Activated naive CD8-positive, alpha-beta T cell treated with anti-CD3 and anti-CD28 coated beads, Interleukin-2, amount 50 U/mL, for 24 hours (primary cell): ENCODE measurements around the gene GCK.

Source experiments
- ATAC-seq: fragments of 150-1000 bp; cut with Tn5 transposase; one replicate; pipeline ENCODE4 v1.10.0; 2021
- DNase-seq: peaks from one replicate; pipeline ENCODE4 v3.0.0; 2021
- H3K27ac Mint-ChIP-seq: one replicate; pipeline ENCODE4 v1.8.0; 2021; ENCODE audit warnings: mild to moderate bottlenecking, mixed read lengths
- H3K27me3 Mint-ChIP-seq: one replicate; pipeline ENCODE4 v1.8.0; 2021; ENCODE audit warnings: mixed read lengths
- H3K36me3 Mint-ChIP-seq: one replicate; pipeline ENCODE4 v1.8.0; 2021; ENCODE audit warnings: low read depth, mixed read lengths
- H3K4me1 Mint-ChIP-seq: one replicate; pipeline ENCODE4 v1.8.0; 2021; ENCODE audit warnings: mixed read lengths
- H3K4me3 Mint-ChIP-seq: one replicate; pipeline ENCODE4 v1.8.0; 2021; ENCODE audit warnings: mild to moderate bottlenecking, moderate library complexity, mixed read lengths
- H3K9me3 Mint-ChIP-seq: one replicate; pipeline ENCODE4 v1.8.0; 2021; ENCODE audit warnings: mixed read lengths

Gene GCK

GRCh38 chr7:44111761-44112160 is 77.5 kb downstream of the GCK start:
- Mint-ChIP-seq H3K36me3 (peaks cover 7% of the 10 kb centered on the region), H3K4me3 (no peak overlapping the region), H3K4me1 (no peaks in the 10 kb centered on the region), H3K9me3 (no peaks in the 10 kb centered on the region), H3K27me3 (no peaks in the 10 kb centered on the region), H3K27ac (no peak overlapping the region)
- no peak for ATAC-seq
- DNase-seq, result no peak

GRCh38 chr7:44110719-44111635 is 78.3 kb downstream of the GCK start:
- no peaks in the 10 kb centered on the region for H3K9me3 Mint-ChIP-seq
- no peaks in the 10 kb centered on the region for H3K27me3 Mint-ChIP-seq
- peaks cover 5% of the 10 kb centered on the region for H3K4me1 Mint-ChIP-seq
- DNase-seq (no peak), ATAC-seq (no peak)
- peaks cover 7% of the 10 kb centered on the region for H3K36me3 Mint-ChIP-seq
- no peak overlapping the region for H3K27ac Mint-ChIP-seq
- H3K4me3 Mint-ChIP-seq, result no peak overlapping the region

- no peaks in the 10 kb centered on the region for H3K27me3 Mint-ChIP-seq
- H3K27ac Mint-ChIP-seq, result no peak overlapping the region
- DNase-seq (no peak), ATAC-seq (no peak)
- H3K9me3 Mint-ChIP-seq, result no peaks in the 10 kb centered on the region
- no peak overlapping the region for H3K4me3 Mint-ChIP-seq
- peaks cover 7% of the 10 kb centered on the region for H3K36me3 Mint-ChIP-seq
- H3K4me1 Mint-ChIP-seq, result peaks cover 15% of the 10 kb centered on the region
Measured at GRCh38 chr7:44109991-44110390, 79.2 kb downstream of the GCK start.

DNA sequence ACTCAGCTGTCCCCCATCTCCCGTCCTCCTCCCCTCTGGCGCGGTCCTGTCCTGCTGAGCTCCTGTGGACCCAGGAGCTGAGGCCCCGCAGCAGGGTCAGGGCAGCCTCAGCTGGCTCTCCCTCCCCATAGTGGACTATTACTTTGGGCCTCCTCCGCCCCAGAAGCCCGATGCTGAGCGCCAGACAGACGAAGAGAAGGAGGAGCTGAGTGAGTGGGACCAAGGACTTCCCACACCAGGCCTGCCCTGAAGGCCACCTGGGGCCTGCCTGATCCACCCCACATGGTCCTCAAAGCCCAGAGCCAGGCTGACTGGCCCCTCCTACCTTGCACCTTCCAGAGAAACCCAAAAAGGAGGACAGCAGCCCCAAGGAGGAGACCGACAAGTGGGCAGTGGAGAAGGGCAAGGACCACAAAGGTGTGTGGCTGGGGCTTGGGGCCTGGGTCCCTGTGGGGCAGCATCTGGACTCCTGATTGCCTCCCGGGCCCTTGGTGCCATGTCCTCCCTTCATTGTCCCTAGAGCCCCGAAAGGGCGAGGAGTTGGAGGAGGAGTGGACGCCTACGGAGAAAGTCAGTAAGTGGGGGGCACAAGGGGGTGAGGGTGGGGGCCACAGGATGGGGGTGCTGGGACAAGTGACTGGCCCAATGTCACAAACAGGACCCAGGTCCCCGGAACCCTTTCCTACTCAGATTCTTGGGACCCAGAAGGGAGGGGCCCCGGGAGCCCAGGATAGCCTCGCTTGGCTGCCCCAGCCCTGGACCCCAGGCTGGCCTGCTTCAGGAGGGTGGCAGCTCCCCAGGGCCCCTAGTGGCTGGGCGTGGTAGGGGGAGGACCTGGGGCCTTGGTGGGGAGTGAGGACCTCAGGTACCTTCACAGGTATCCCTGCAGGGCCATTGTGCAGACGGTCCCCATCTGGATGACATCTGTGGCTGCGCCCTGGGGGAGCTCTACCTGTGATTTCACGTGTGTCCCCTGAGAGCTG is 80.2 kb downstream of the GCK start:
- H3K9me3 Mint-ChIP-seq, result no peaks in the 10 kb centered on the region
- no peak overlapping the region for H3K27ac Mint-ChIP-seq
- ATAC-seq (no peak), DNase-seq (no peak)
- no peaks in the 10 kb centered on the region for H3K27me3 Mint-ChIP-seq
- no peak overlapping the region for H3K4me3 Mint-ChIP-seq
- H3K4me1 Mint-ChIP-seq, result peaks cover 15% of the 10 kb centered on the region
- H3K36me3 Mint-ChIP-seq, result peaks cover 2% of the 10 kb centered on the region

DNA sequence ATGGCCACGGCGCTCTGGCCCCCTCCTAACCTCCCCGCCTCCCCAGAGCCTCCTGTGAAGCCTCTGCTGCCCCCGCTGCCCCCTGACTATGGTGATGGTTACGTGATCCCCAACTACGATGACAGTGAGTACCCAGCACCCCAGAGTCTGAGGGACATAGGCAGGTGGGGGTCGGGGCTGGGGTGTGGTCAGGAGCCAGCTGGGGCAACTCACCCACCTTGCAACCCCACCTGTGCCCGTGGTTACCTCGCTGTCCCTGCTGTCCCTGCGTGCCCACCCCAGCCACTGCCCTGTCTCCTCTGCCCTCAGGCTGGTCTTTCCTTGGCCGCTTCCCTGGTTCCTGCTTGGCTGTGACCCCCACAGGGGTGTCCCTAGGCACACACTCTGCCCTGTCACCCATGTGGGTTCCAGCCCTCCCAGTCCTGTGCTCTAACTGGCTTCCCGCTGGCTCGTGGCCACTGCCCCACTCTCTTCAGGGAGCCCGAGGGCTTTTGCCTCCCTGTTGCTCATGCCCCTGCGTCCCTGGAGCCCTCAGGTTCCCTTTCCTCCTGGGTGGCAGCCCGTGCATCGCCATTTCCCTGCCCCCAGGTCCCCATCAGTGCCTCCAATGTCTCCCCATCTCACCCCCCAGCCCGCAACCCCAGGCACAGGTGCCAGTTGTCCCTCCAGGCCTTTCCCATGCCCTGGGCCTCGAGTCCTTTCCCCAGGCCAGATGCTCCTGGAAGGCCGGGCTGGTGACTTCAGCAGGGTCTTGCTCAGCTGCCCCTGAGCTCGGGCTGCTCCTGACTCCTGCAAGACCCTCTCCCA is 81.1 kb downstream of the GCK start:
- H3K4me3 Mint-ChIP-seq, result no peak overlapping the region
- peaks cover 15% of the 10 kb centered on the region for H3K4me1 Mint-ChIP-seq
- DNase-seq (no peak), ATAC-seq (no peak)
- H3K36me3 Mint-ChIP-seq, result peaks cover 2% of the 10 kb centered on the region
- no peak overlapping the region for H3K27ac Mint-ChIP-seq
- peaks cover 4% of the 10 kb centered on the region for H3K27me3 Mint-ChIP-seq
- no peaks in the 10 kb centered on the region for H3K9me3 Mint-ChIP-seq

DNA sequence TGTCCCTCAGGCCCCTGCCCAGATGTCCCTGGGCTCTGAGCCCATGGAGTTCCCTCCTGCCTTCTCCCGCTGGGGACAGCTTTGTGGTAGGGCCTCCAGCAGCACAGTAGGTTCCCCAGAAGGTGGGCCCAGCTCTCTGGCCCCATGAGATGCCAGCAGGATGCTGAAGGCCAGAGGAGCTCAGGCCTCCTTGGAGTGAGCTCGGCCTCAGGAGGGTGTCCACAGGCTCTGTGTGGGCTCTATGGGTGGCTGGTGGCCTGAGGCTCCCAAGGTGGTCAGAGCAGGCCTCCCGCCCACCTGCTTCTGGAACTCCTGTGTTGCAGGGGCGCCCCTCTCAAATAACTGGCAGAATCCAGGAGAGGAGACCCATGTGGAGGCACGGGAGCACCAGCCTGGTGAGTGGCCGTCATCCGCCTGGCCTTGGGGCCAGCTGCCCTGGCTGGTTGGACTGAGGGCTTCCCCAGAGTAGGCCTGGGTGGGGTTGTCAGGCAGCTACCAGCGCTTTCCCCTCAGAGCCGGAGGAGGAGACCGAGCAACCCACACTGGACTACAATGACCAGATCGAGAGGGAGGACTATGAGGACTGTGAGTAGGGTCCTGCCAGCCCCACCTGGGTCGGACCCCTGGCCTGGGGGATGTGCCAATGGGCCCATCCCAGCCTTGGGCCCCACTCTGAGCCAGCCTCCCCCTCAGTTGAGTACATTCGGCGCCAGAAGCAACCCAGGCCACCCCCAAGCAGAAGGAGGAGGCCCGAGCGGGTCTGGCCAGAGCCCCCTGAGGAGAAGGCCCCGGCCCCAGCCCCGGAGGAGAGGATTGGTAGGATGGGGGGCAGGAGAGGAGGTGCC is 81.9 kb downstream of the GCK start:
- H3K4me3 Mint-ChIP-seq, result no peak overlapping the region
- ATAC-seq (no peak), DNase-seq (no peak)
- peaks cover 15% of the 10 kb centered on the region for H3K4me1 Mint-ChIP-seq
- no peak overlapping the region for H3K27ac Mint-ChIP-seq
- H3K9me3 Mint-ChIP-seq, result no peaks in the 10 kb centered on the region
- H3K27me3 Mint-ChIP-seq, result peaks cover 6% of the 10 kb centered on the region
- H3K36me3 Mint-ChIP-seq, result peaks cover 2% of the 10 kb centered on the region

- Mint-ChIP-seq H3K4me3 (no peak overlapping the region), H3K36me3 (no peaks in the 10 kb centered on the region), H3K27ac (no peak overlapping the region), H3K4me1 (peaks cover 17% of the 10 kb centered on the region), H3K27me3 (peaks cover 6% of the 10 kb centered on the region), H3K9me3 (no peaks in the 10 kb centered on the region)
- ATAC-seq (no peak), DNase-seq (no peak)
Measured at GRCh38 chr7:44106311-44107065, 82.8 kb downstream of the GCK start.

DNA sequence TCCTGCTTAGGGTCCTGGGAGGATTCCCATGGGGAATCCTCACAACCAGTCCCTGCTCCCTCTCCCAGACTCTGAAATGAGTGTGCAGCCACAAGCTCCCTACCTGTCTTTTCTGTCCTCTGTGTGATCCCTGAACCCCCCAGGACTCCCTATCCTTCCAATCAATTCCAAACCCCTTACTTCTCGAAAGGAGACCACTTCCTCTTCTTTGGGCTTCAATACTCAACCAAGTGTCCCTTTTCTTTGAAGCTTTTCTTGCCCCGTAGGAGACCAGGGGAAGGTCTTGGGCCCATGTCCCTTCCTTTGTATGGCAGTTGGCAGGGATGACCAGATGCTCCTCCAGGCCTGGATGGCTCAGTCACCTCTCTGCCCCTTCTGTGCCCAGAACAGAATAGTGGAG is 83.4 kb downstream of the GCK start:
- H3K27me3 Mint-ChIP-seq, result peaks cover 6% of the 10 kb centered on the region
- no peaks in the 10 kb centered on the region for H3K36me3 Mint-ChIP-seq
- no peak overlapping the region for H3K27ac Mint-ChIP-seq
- peaks cover 17% of the 10 kb centered on the region for H3K4me1 Mint-ChIP-seq
- DNase-seq (no peak), ATAC-seq (no peak)
- peak overlapping the region; percentile 81 for H3K4me3 Mint-ChIP-seq
- H3K9me3 Mint-ChIP-seq, result no peaks in the 10 kb centered on the region

DNA sequence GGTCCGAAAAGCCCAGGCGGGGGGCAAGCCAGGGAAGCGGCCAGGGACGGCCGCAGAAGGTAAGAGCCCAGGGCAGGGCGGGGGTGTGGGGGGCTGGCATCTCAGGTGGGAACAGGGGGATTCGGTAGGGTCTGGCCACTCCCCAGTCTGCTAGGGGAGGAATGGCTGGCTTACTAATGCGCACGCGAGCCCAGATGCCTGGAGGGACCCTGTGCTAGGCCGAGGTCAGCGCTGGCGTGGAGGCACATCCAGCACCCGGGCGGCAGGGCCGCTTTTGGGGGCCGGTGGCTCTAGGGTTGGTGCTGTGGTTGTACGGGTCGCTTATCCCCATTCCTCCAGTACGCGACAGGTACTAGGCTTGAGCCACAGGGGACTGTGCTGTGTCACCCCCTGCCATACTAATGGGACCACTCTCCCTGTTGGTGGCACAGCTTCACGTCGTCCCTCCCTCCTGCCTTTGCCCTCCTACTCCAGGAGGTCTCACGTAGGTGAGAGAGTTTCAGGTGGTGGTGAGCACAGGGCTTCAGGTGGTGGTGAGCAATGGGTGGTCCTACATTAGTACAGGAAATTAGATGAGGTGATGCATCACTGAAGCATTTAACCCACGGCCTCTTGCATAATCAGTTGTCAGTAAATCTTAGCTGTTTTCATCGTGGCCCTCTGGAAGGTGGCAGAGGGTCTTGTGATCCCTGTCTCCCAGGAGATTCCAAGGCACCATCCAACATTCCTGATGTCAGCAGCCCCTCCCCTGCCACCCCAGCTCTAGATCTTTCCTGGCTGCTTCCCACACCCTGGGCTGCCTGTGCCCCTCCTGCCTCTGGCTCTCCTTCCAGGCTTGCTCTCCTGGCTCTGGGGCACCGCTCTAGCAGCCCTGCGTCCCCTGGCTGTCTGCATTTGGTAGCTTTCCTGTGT is 84.1 kb downstream of the GCK start:
- ATAC-seq (peak; percentile 42), DNase-seq (no peak)
- H3K27me3 Mint-ChIP-seq, result peaks cover 6% of the 10 kb centered on the region
- no peaks in the 10 kb centered on the region for H3K9me3 Mint-ChIP-seq
- H3K4me3 Mint-ChIP-seq, result peak overlapping the region; percentile 81
- no peaks in the 10 kb centered on the region for H3K36me3 Mint-ChIP-seq
- peaks cover 20% of the 10 kb centered on the region for H3K4me1 Mint-ChIP-seq
- H3K27ac Mint-ChIP-seq, result peak overlapping the region; percentile 52

DNA sequence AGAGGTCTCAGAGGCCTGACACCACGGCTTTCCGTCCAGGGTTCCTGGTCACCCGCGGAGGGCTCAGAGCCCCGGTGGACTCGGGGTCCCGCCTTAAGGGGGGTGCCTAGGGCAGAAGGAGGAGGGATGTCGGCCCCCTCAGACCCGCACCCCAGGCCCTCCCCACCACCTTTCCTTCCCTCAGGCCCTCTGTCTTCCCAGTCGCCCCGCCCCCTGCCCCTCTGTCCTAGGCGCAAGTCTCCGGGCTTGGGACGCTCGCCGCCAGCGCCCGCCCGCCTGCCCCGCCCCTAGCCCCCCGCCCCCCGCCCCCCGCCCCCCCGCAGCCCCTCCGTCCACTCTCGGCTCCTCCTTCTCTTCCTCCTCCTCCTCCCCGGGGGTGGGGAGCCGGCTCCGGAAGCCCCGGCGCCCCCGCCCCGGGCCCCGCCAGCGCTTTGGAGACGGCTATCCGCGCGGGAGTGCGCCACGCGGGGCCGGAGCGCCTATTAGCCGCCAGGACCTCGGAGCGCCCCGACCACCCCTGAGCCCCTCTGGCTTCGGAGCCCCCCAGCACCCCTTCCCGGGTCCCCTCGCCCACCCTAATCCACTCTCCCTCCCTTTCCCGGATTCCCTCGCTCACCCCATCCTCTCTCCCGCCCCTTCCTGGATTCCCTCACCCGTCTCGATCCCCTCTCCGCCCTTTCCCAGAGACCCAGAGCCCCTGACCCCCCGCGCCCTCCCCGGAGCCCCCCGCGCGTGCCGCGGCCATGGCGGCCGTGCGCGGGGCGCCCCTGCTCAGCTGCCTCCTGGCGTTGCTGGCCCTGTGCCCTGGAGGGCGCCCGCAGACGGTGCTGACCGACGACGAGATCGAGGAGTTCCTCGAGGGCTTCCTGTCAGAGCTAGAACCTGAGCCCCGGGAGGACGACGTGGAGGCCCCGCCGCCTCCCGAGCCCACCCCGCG is 85.0 kb downstream of the GCK start, which contains the start of gene AEBP1:
AEBP1 (plus strand) TSS at position 423 of the 937 bp plus-strand sequence; CDS start at position 744, 321 bp downstream.
- DNase-seq (peak; percentile 43), ATAC-seq (peak; percentile 53)
- H3K9me3 Mint-ChIP-seq, result no peaks in the 10 kb centered on the region
- peaks cover 6% of the 10 kb centered on the region for H3K27me3 Mint-ChIP-seq
- H3K36me3 Mint-ChIP-seq, result no peaks in the 10 kb centered on the region
- peaks cover 22% of the 10 kb centered on the region for H3K4me1 Mint-ChIP-seq
- peak within 1 kb of the TSS; percentile 81 for H3K4me3 Mint-ChIP-seq
- peak within 1 kb of the TSS; percentile 52 for H3K27ac Mint-ChIP-seq

DNA sequence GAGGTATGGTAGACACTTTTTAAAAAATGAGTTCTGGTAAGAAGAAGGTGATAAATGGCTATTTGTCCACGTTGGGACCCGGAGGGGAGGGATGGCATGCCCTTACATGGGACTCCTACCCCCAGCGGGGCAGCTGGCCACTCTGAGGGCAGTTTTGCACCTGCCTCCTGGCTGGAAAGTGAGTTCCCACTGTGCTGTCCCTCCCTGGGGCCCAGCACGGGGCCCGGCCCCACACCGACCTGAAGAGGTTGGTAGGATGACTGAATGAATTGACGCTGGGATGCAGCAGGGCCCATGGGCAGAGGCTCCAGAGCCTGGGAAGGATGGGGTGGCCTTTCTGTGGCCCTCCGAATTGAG is 85.7 kb downstream of the GCK start:
- ATAC-seq (no peak), DNase-seq (no peak)
- Mint-ChIP-seq H3K36me3 (no peaks in the 10 kb centered on the region), H3K4me3 (peak overlapping the region; percentile 51), H3K4me1 (peaks cover 23% of the 10 kb centered on the region), H3K9me3 (no peaks in the 10 kb centered on the region), H3K27ac (peak overlapping the region; percentile 35), H3K27me3 (peaks cover 6% of the 10 kb centered on the region)
